Measurements from ENCODE around the gene RANBP1.

DNA sequence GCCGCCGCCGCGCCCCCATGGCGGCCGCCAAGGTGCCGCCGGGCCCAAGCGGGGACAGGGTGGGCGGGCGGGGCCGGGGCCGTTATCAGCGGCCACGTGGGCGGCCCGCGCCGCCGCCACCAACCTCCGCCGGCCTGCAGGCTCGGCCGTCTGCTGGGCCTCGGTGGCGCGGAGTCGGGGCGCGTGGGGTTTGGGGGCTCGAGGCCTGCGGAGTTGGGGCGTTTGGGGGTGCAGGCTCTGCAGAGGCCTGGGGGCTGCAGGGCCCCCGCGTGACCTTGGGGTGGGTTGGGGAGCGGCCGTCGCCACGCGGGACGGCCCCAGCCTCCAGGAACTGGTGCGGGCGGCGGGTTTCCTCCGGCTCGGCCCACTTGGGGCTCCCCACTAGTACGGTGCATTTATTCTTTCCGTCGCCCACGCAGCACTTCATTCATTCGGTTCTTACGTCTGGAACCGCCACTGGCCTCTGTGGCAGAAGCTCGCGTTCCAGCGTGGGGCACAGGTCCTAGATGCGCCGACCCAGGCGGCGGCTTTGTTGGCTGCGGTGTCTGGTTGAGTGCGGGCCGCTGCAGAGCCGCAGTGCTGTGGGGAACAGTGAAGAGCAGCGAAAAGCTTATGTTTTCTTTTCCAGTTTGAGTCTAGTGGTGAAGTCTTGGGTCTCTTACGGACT lies 1.9 kb downstream of the RANBP1 start:
- TF ChIP-seq, protein P1, sequence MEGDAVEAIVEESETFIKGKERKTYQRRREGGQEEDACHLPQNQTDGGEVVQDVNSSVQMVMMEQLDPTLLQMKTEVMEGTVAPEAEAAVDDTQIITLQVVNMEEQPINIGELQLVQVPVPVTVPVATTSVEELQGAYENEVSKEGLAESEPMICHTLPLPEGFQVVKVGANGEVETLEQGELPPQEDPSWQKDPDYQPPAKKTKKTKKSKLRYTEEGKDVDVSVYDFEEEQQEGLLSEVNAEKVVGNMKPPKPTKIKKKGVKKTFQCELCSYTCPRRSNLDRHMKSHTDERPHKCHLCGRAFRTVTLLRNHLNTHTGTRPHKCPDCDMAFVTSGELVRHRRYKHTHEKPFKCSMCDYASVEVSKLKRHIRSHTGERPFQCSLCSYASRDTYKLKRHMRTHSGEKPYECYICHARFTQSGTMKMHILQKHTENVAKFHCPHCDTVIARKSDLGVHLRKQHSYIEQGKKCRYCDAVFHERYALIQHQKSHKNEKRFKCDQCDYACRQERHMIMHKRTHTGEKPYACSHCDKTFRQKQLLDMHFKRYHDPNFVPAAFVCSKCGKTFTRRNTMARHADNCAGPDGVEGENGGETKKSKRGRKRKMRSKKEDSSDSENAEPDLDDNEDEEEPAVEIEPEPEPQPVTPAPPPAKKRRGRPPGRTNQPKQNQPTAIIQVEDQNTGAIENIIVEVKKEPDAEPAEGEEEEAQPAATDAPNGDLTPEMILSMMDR (IDR thresholded peaks at IDR 0.05): no peak
- no peak for TF ChIP-seq EZH2 (IDR thresholded peaks at IDR 0.05; ENCODE audit: borderline replicate concordance, insufficient read depth, low read depth, low read length, poor library complexity, severe bottlenecking)
